ENCODE measurements around the gene SMIM22.

- TF ChIP-seq REST (IDR thresholded peaks at IDR 0.05) (no peak), CTCF (IDR thresholded peaks at IDR 0.05; ENCODE audit: low read depth, low read length, missing input control) (no peak)
Observed at GRCh38 chr16:4754865-4755264, 40.3 kb upstream of the SMIM22 start.

All from liver (tissue), 2 donors.